SKM-1 (cell line): ENCODE results near the gene GRAMD4.
"Not testable (repeated sequence)": the region's sequence is repeated elsewhere in the genome, so short reads cannot be mapped to it uniquely, and the experiment has no call there.

Experiments
- DNase-seq: peaks from one replicate; lab custom pipeline; 2025; ENCODE audit not compliant: unreplicated experiment; lab: John Stamatoyannopoulos, UW

The GRAMD4 gene

DNA sequence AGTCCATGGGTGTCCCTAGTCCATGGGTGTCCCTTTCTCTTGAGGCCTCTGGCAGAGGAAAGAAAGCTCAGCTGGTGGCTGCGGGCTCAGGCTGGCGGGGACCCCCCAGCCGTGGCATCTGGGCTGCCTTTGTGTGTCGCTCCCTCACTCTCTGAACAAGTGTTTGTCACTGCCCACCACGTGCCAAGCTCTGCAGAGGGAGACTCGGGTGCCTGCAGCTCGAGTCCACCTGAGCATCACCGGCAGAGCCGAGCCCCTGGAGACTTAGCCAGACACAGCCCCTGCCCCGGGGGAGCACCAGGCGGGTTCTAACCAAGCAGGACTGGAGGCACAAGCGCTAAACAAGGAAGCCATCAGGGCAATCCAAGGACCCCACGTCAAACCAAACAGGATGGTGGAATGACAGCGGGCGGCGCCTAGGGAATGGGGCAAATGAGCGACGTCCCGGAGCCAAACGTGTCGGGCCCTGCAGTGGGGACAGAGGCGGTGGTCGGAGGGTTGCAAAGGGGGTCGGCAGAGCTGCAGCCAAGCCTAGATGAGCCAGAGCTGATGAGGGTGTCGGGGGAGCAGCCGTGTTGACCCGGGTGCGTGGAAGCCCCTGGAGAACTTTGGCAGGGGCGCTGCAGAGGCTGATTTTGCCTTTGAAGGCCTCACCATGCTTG lies 2.1 kb upstream of the GRAMD4 start:
- no peak for DNase-seq

DNA sequence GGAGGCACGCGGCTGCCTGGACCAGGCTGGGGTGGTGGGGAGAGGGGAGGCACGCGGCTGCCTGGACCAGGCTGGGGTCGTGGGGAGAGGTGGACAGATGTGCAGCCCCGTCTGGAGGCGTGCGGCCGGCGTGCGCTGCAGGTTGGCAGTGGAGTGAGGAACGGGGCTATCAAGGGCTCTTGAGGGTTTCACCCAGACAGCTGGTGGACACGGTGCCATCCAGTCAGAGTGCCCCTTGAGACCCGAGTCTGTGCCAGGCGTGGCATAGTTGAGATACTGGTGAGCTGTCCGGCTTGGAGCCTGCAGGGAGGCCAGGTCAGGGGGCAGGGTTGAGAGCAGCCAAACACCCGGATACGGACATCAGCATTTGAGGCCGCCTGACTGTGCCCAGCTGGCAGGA lies 1.5 kb upstream of the GRAMD4 start:
- DNase-seq: no peak

DNA sequence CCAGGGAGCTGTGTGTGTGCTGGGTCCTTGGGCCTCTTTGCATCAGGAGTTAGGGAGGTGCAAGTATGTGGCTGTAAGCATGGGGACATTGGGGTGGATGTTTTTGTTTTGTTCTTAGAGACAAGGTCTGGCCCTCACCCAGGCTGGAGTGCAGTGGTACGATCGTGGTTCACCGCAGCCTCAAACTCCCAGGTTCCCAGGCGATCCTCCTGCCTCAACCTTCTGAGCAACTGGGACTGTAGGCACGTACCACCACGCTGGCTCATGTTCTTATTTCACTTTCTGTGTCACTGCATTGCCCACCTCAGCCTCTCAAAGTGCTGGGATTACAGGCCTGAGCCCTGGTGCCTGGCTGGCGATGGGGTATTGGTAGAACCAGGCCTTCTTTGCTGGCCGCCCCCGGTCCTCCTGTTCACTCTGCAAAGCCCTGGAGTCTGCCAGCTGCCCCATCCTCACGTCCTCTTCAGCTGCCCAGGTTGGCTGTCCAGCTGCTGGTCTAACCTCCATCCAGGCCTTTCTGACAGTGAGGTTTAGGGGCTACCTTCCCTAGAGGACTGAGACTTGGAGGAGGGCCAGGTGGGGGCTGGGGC lies 851 bp upstream of the GRAMD4 start:
- DNase-seq: no peak

DNA sequence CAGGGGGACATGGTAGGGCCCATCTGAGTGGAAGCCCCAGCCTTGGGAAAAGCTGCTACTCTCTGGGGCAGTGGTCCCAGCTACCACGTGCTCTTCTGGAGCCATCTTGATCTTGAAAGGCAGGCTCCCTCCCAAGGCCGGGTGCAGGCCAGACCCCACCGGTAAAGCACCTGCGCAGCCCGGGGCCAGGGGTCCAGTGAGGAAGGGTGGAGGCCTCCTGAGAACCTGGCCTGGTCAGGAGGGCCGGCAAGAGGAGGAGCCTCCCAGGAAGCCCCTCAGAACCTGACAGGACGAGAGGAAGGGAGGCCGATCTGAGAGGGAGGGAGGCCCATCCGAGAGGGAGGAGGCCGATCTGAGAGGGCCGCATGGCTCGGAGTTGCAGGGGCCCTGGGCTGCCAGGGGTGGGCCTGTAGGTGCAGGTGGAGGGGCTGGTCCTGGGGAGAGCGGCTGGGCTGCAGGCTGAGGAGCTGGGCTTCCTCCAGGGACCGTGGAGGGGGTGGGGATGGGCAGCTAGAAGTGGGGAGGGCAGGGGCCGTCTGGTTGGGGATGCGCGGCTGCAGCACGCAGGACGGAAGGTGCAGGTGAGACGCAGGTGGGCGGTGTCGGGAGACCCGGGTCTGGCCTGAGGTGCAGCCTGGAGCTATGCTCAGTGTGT lies 529 bp downstream of the GRAMD4 start:
- no peak for DNase-seq

DNA sequence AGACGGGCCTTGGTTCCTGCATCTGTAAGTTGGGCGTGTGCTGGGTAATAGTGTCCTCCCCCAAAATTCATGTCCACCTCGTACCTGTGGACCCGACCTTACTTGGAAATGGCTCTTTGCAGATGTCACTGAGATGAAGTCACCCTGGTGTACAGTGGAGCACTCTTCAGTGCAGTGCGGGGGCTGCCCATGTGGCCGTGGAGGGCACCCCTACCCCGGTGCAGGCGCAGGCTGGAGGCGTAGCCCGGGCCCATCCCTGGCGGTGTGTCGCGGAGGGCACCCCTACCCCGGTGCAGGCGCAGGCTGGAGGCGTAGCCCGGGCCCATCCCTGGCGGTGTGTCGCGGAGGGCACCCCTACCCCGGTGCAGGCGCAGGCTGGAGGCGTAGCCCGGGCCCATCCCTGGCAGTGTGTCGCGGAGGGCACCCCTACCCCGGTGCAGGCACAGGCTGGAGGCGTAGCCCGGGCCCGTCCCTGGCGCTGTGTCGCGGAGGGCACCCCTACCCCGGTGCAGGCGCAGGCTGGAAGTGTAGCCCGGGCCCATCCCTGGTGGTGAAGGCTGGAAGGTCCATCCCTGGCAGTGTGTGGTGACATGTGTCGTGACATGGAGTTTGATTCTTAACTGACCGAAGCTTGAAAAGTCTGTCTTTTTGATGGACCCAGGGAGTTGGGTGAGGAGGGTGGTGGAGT lies 1.2 kb downstream of the GRAMD4 start:
- not testable (repeated sequence) for DNase-seq

DNA sequence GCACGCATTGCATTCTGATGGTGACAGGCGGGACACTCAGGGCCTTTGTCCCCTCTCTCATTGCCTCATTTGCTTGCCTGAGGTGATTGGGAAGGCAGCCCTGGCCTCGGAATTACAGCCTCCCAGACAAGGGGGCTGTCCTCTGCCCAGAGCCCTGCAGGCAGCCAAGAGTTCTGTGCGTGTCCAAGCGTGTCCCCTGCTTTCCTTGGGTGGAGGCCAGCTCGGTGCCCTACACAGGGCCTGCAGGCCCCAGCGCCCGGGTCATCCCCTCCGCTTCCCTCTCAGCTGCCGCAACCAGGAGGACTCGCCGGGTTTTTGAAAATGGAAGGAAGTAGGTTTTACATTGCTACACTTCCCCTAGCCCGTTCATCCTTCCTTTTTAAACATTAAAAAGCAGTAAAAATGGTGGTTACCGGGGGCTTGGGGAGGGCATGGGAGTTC lies 1.9 kb downstream of the GRAMD4 start:
- peak; percentile 55 for DNase-seq

DNA sequence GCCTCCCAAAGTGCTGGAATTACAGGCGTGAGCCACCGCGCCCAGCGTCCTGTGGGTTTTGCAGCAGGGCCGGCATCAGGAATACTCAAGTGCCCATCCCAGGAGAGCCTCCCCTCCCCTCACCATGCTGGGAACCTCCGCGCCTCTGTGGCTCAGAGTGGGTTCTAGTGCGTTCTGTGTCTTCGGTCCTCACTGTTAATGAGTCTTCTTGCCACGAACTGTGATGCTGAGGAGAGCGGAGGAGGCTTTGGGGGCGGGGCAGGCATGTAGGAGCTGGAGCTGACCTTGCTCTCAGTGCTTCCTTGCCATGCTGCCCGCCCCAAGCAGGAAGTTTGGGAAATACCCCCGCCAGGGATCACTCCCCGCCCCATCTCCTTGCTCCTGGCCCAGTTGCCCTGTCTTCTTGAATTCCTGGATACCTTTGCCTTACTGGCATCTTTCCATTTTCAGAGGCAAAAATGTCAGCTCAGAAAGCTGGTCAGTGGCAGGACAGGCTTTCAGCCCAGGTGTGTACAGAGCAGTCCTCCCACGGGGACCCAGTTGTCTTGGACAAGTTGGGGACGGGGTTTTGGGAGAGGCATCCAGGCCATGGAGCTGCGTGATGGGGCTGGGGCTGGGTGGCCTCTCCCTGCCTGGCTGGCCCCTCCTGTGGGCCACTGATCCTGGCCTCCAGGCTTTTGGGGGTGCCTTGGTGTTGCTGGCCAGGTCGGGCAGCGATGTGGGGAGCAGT lies 5.1 kb downstream of the GRAMD4 start:
- no peak for DNase-seq

DNA sequence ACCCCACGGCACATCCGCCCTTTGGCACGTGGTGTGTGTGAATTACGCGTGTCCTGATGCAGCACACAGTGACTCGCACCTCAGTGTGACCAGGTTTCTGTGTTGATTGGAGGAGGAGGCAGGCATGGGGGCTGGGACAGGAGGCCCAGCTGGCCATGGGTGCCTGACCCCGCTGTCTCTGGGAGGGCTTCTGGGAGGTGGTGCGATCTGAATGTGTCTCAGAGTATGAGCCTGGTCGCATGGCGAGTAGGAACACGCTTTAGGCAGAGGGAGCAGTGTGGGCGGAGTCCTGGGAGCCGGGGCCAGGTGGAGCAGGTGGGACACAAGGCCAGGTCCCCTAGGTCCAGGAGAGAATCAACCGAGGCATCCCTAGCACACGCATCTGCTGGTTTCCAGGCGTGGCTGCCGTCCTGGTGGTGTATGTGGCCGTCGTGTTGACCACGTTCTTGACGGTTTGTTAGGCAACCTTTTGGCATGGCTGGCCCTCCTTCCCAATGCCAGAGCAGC lies 5.7 kb downstream of the GRAMD4 start:
- no peak for DNase-seq

DNA sequence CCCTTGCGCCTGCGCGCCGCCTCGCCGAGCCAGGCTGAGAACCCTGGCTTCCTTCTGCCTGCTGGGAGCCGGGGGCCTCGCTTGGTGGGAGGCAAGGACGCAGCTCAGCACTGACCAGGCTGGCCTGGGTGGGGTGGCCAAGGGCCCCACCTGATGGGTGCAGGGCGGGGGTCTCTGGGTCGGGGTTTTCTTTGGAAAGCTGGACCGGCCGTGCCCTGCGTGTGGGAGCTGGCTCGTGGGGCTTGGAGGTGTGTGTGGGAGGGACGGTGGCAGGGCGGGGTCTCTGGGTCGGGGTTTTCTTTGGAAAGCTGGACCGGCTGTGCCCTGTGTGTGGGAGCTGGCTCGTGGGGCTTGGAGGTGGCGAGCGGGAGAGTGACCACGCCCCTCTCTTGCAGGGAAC lies 6.2 kb downstream of the GRAMD4 start:
- DNase-seq: no peak

DNA sequence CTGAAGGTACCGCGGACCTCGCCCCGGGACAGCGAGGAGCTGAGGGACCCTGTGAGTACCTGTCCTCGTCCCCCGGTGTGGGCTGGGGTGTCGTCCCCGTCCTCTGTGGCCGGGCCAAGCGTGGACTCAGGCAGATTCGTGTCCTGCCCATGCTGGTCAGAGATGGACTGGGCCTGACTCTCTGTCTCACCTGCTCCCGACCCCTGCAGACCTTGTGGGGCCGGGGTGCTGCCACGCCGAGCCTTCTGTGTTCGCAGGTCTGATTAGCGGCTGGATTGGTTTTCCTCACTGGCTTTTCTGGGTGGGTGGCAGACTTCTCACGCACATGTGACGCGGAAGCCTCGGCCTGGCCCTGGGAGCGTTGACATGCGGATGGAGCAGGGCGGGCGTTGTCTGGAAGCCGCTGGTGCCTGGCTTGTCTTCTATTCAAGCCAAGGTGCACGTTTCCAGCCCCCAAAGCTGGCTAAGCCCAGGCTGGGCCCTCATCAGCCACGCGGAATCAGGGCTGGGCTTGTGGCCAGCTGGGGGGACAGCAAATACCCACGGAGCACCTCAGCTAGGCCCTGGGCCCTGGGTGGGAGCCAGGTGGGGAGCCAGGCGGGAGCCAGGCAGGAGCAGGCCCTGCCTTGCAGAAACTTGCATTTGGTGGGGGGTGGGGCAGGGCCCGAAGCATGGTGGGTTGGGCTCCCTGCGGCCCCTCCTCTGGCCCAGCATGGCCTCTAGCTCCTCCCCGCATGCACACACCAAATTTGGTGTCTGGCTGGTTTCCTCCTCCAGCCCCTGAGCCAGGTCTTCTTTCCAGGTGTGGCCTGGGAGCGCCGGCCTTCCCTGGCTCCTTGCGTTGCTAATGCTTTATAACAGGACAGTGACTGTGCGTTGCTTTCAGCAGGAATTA lies 7.0 kb downstream of the GRAMD4 start:
- DNase-seq: no peak

DNA sequence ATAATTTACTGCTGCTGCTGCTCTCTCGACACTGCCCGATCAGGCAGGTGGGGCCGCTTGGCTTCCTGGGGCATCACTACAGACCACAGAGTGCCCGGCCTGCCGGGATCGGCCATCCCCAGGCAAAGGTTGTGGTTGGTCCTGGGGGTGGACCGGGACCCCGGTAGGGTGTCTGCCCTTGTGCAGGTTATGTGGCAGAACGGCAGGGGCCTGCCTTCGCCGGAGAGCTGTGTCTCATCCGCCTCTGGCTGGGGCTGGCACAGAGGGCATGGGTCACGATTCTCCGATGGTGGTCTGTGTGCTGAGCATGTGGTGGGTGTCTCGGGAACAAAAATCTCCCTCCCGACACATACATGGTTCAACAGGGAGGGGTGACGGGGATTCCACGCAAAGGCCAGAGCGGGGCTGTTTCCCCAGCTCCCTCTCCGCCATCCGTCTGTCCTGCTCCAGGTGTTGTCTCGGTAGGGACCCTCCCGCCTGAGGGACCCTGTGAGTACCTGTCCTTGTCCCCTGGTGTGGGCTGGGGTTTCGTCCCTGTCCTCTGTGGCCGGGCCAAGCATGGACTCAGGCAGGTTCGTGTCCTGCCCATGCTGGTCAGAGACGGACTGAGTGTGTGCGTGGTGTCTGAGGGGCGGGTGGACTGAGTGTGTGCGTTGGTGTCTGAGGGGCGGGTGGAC lies 7.8 kb downstream of the GRAMD4 start:
- no peak for DNase-seq

DNA sequence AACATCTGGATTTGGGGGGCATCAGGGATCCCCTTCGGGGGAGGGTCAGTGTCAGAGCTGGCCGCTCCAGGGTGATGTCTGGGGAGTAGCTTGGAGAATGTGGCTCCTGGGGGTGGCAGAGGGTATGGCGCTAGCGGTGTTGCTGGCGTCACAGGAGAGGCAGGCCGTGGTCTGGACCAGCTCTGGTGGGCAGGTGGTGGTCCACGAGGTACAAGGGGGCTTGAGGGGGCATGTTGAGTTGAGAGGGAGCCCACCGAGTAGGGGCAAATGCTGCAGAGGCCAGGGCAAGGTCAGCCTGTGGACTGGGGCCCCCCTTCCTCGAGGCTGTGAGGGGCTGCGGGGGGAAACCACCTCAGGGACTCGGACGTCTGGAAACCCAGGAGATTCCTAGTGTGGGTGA lies 8.6 kb downstream of the GRAMD4 start:
- no peak for DNase-seq

DNA sequence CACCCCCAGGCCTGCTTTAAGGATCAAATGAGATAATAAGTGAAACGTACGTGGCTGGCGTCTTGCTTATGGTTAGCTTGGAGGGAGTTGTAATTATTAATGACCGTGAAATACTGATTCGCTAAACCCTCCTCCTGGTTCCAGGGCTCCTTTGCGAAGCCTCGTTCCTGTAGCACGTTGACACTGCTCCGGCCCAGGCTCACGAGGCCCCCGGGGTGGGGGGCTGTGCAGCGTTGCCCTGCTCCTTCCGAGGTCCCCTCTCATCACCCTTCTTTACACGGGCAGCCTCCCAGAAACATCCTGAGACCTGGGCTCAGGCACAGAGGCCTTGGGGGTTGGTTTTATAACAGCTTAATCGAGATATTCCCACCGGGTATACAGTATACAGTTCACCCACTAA lies 9.1 kb downstream of the GRAMD4 start:
- DNase-seq: no peak

DNA sequence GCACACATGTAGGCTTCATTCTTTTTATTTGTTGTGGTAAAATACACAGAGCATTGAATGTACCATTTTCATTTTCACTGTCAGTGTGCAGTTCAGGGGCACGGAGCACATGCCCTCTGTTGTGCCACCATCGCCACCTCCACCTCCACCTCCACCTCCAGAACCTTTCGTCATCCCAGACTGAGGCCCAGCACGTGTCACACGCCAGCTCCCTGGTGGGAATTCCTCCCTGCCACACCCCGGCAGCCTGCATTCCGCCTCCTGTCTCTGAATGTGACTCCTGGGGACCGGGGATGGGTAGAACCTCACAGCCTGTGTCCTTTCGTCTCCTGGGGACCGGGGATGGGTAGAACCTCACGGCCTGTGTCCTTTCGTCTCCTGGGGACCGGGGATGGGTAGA lies 10.9 kb downstream of the GRAMD4 start:
- no peak for DNase-seq

DNA sequence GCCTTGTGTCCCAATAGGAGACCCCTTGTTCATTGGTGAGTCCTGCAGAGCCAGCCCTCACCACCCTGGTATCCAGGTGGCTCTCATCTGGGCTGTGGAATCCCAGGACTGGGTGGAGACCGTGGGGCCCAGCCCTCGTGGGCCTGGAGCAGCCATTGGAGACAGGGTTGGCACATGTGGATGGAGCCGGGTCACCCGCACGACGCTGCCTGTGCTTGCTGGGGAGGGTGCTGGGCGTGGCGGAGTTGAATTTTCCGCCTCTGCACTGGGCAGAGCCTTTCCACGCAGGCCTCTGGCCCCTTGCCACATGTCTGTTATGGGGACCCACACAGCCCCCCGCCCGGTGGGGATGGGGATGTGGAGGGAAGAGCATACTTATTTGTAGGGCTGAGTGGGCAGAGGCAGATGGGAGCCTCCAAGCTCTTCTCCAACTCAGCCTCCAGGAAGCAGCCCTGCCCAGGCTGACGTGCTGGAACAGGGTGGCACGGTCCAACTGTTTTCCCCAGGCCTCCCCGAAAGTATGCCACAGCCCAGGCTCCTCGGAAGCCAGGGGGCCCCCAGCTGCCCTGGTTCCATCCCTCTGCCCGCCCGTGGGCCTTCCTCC lies 12.6 kb downstream of the GRAMD4 start:
- no peak for DNase-seq

DNA sequence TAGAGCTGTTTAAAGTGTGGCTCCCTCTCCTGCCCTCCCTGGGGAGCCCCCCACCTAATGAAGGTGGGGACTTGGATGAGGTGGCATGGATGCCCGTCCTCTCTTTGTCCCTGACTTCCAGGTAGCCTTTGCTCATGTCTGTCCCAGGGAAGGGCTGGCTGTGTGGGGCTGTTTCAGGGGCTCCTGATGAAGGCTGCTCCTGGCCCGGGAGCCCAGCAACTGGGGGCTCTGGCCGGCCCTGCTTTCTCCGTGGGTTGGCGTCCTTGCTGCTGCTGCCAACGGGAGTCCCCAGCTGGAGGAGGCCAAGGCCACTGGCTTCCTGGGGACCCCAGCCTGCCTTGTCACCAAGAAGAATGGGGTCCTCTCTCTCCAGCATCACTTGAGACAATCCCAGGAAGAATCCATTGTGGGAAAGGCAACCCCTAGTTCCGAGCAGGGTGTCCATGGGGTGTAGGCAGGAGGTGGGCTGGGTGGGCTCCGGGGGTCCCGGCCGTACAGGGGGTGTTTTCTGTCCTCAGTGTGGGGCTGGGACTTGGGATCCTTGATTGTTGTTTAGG lies 13.2 kb downstream of the GRAMD4 start:
- no peak for DNase-seq

DNA sequence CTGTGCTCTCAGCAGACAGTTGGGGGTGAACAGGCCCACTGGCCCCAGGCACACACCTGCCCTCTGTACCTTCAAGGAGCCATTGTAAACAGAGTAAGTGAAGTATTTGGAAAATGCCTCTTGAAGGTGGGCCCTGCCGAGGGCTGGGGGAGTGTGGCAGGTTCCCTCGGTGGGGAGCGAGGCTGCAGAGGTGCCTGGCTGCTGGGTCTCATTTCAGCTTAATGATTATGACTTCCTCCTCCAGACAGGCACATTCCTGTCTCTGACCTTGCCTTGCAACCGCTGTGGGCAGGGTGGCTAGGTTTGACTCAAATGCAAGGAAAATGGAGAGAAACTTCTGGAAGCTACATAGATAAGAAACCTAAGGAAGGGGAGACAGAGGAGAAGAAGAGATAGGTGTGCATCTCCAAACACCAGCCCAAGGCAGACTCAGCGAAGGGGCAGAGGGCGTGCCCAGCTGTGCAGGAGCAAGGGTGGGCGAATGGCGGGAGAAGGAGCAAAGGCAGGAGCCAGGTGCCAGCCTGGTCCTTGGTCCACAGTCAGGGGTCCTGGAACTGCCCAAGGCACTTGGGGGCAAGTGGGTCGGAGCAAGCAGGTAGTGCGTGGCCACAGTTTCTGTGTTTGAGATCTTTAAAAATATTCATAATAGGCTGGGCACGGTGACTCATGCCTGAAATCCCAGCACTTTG lies 14.0 kb downstream of the GRAMD4 start:
- DNase-seq: no peak

DNA sequence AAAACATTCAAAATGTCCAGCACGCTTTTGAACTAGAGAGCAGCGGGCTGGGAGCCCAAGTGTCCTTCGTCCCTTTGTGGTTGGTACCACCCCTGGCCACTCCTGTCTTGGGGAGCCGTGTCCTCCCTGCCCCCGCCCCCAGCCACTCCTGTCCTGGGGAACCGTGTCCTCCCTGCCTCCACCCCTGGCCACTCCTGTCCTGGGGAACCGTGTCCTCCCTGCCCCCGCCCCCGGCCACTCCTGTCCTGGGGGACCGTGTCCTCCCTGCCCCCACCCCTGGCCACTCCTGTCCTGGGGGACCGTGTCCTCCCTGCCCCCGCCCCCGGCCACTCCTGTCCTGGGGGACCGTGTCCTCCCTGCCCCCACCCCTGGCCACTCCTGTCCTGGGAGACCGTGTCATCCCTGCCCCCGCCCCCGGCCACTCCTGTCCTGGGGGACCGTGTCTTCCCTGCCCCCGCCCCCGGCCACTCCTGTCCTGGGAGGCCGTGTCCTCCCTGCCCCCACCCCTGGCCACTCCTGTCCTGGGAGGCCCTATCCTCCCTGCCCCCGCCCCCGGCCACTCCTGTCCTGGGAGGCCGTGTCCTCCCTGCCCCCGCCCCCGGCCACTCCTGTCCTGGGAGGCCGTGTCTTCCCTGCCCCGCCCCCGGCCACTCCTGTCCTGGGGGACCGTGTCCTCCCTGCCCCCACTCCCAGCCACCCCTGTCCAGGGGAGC lies 14.9 kb downstream of the GRAMD4 start:
- DNase-seq: not testable (repeated sequence)
